Activated CD8-positive, alpha-beta memory T cell treated with anti-CD3 and anti-CD28 coated beads for 36 hours (primary cell): Measurements from ENCODE around the gene RABL3. TPM values are rescaled to one million over a fixed set of nuclear protein-coding genes. Genes with fewer than 3 reads are reported as not detected.
"Not testable (repeated sequence)": the region's sequence is repeated elsewhere in the genome, so short reads cannot be mapped to it uniquely, and the experiment has no call there.

ENCODE experiments used
- CTCF ChIA-PET: fragments of 350-600 bp; sonication (Branson Sonifier 250); formaldehyde crosslinking; loops from one replicate; lab custom pipeline; 2021; ENCODE audit warnings: antibody characterized with exemption; lab: Charles Lee
- POLR2A ChIA-PET: fragments of 350-600 bp; sonication (Branson Sonifier 250); formaldehyde crosslinking; loops from one replicate; lab custom pipeline; 2021; ENCODE audit warnings: antibody characterized with exemption; lab: Charles Lee
- total RNA-seq, 2 experiments: library from RNA; stranded (reverse); gene quantifications; one replicate each; pipeline ENCODE4 v1.2.3, GENCODE V29; 2021

Gene RABL3
- total RNA-seq, 2 experiments from 2014 or later: 41.4 to 42.4 TPM

DNA sequence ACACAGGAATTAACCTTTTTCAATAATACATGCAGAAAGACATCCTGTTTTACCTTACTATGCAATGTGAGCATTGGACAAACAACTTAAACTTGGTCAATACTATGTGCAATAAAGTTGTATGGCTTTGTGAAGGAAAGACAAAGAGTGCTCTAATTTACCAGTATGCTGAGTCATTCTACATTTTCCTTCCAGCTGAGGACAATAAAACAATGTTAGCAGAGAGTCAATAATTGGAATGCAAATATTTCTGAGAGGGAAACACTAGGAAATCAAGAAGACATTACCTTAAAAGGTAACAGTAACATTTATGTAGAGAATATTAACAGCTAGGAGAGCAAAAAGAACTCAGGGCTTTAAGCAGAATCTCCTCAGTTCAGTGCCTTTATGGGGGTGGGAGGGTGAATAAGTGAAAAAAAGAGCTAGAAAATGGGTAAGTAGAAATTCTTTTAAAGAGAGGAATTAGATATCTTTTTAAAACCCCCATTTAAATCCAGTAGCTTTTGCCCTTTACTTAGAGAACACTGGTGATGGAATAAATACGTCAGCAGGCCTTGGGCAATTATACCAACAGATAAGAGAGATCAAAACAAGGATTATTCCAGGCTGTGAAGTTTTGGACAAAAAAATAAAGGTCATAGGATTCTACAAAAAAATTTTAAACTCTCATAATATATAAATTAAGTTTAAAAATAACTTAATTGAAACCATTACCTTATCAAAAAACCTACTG is 48.7 kb downstream of the RABL3 start:
- CTCF ChIA-PET: no interaction called here
- POLR2A ChIA-PET: no interaction called here

GRCh38 chr3:120689395-120689794 is 52.9 kb downstream of the RABL3 start:
- ChIA-PET POLR2A (no interaction called here), CTCF (no interaction called here)

DNA sequence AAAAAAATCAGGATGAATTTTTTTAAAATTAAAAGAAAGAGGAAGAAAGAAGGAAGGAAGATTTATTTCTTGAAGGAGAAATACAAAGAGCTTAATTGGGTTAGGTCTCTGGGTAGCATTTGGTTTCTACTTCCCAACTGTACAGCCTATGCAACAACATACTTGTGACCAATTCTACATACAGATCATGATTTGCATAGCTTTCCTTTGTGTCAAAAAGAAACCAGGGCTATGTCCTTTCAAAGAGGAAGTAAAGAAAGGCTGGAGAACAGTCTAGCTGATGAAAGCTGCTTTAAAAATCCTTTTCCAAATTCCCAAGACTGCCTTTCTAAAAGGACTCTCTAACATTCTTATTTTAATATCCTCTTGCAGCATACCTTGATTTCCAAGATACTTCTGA is 54.2 kb downstream of the RABL3 start:
- ChIA-PET CTCF (no interaction called here), POLR2A (interaction anchor here (0.5 kb wide), 1 partner anchor 26 kb away, joined by 4 read pairs; no protein-coding TSS in a partner anchor)

- ChIA-PET POLR2A (no interaction called here), CTCF (interaction anchor here (0.6 kb wide), 1 partner anchor 118 kb away, joined by 3 read pairs; no protein-coding TSS in a partner anchor)
Observed at GRCh38 chr3:120685411-120685810, 56.9 kb downstream of the RABL3 start.

DNA sequence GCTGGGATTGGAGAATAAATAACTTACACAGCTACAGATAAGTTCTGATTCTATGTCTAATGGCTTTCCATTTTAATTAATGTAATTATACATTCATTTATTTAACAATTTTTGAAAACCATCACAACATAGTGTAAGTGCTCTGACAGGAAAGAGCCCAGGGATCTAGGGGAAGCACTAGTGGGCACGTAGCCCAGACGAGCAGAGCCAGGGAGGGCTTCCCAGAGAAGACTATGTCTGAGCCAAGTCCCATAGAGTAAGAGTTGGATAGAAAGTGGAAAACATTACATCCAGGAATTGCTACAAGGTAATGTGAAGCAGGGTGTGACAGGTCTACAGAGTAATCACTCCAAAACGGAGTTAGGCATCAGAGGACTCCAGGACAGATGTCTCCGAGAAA is 57.4 kb downstream of the RABL3 start:
- POLR2A ChIA-PET: no interaction called here
- CTCF ChIA-PET: interaction anchor here (0.6 kb wide), 1 partner anchor 119 kb away, joined by 3 read pairs; no protein-coding TSS in a partner anchor

DNA sequence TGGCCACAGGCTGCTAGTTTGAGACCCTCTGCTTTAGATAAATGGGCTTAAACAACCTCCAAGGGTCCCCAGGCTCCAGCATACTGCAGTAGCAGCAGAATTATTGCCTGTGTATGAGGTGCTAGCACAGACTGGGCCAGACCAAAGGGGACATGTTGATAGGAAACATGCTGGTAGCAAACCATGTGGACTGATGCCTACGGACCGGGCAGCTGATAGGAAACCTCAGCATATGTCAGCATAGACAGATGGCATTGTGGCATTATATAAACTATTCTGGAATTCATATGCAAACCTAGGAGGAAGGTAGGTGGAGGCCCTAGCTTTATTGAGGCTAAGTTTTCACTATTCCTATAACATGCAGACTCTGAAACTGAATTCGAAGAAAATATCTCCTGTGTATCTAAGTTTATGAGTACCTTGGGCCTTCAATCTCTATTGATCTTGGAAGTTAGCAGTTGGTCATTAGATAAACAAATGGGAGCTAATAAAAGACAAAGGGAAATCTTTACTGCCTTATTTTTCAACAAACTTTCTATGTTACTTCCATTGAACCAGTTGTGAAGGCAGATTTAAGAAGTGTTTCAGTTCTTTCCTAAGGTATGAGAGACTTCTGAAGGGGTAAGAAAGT is 58.5 kb downstream of the RABL3 start:
- POLR2A ChIA-PET: no interaction called here
- CTCF ChIA-PET: no interaction called here

- CTCF ChIA-PET: no interaction called here
Observed at GRCh38 chr3:120683213-120683612, 59.1 kb downstream of the RABL3 start.

DNA sequence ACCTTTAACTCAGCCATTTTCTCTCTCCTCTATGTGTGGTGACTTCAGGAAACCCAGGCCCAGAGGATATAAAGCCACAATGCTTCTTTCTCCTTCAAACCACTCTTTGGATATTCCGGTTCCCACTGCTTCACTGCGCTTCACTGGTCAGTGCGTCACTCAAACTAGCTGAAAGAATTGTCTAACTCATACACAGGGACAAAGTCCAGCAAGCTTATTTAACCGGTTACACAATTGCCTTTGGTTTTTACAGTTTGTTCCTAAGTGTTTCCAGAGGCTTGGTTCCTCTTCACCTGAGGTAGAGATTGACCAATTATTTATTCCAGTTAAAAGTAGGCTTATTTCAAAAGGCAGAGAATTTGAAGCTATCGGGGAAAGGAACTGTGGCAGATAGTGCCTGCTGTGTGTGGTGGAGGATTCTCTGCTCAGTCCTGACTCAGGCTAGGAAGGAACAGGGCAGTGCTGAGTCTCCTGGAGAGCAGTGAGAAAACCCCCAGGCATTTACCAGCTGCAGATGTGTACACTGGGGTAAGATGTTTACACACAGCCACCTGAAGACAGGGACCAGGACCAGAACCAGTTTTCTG is 60.1 kb downstream of the RABL3 start, which contains the start of gene HGD:
Gene HGD (minus strand): TSS at position 145 of the 587 bp plus-strand sequence. CDS start 128 bp downstream, at position 17.
- ChIA-PET POLR2A (no interaction called here), CTCF (no interaction called here)

More at GRCh38 chr3:120683213-120683612, 59.1 kb downstream of the RABL3 start:
- POLR2A ChIA-PET: no interaction called here

- ChIA-PET POLR2A (no interaction called here), CTCF (no interaction called here)
Observed at GRCh38 chr3:120681506-120682038, 60.7 kb downstream of the RABL3 start.

DNA sequence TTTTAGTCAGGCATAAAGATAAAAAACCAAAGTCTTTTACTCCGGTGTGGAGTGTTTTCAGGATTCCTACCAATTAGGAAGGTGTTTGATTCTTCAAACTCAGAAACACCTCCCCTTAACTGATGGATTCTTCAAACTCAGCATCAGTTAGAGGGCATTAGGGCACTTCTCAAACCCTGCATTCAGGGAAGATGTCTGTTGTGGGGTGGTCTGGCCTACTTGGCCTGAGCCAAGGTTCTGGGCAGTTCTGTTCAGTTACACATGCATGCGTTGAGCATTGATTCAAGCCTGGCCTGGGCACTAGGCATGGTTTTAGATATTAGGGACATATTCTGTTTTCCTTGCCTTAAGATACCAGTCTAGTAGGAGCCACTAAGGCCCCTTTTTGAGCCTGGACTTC is 61.3 kb downstream of the RABL3 start:
- CTCF ChIA-PET: no interaction called here
- POLR2A ChIA-PET: no interaction called here

DNA sequence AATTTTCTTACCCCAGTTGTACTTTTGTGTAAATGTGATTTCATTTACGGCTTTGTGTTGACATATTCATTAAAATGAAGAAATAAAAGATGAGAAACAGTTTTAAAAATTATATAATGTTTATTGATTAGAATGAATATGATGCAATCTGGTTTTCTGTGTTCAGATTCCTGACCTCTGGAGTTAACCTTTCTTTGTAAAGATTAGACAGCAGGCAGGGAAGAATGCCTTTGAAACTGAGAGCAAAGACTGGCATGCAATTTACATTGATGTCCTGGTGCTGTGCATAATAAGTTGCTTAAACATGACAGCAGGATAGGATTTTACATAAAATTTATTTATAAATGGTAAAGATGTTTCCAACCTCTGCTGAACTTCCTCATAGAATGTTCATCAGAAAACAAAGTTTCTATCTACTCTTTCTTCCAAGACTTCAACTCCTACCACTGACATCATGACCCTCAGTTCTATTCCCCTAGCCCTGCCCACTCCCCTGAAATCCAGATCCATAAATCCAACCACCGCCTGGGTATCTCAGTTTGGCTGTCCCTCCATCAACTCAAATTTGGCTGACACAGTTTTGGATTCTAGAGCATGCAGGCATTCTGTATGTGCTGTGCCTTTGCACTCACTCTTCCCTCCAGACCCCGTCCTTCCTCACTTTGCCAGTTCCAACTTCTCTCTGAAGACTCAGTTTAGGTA is 62.0 kb downstream of the RABL3 start:
- ChIA-PET CTCF (no interaction called here), POLR2A (no interaction called here)

DNA sequence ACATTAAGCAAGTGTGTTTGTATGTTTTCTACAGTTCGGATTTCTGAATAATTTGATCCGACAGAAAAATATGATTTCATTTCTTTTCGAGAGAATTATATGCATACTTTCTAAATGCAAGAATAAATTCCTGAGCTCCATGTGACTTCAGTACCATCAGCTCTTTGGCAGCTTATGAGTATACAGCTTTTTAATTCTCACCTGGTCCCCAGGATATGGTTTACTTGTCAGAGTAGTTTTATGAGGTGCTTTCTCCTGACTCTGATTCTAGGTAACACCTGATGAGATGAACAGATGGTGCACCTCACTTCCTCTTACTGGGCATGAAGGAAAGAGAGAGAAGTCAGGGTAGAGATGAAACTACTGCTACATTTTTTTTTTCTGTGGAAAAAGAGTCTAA is 63.3 kb downstream of the RABL3 start:
- CTCF ChIA-PET: no interaction called here
- POLR2A ChIA-PET: no interaction called here

- CTCF ChIA-PET: no interaction called here
- POLR2A ChIA-PET: no interaction called here
Observed at GRCh38 chr3:120678331-120678947, 63.9 kb downstream of the RABL3 start.

GRCh38 chr3:120677193-120677592 is 65.1 kb downstream of the RABL3 start:
- POLR2A ChIA-PET, CTCF ChIA-PET: not testable (repeated sequence)

DNA sequence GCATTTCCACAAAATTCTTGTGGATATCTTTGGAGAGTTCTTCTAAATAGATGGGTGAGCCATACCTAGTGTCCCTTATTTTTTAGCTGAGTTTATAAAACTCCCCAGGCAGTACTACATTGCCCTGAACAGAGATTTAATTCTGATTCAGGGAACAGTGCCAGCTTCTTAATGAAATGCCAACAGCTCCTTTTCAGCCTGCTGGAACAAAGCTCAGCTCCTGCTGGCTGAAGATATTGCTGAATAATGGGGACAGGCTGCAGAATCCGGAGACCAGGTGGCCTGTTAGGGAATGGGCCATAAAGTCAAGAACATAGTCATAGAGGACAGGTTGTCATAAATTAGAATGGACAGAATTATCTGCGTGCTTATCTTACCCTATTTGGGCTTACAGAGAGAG is 69.2 kb downstream of the RABL3 start:
- CTCF ChIA-PET: no interaction called here
- POLR2A ChIA-PET: no interaction called here

DNA sequence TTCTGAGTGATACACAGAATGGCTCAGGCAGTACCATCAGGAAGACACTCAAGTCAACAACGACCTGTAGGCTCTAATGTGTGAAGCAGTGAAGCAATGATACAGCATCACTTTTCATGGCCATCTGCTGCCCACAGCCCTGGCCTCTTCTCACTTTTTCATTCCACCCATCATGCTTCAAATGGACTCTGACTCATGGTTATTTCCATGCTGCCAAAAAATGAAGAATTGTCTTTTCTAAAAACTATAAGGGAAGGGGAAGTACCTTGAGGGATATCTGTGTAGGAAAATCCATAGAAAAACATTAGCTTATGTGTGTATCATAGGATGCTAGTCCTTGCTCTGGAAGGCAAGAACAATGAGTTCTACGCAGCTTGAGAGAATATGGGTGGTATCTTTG is 71.7 kb downstream of the RABL3 start:
- POLR2A ChIA-PET: no interaction called here
- CTCF ChIA-PET: no interaction called here

- ChIA-PET POLR2A (no interaction called here), CTCF (no interaction called here)
Observed at GRCh38 chr3:120664926-120665325, 77.4 kb downstream of the RABL3 start.

GRCh38 chr3:120661945-120662344 is 80.4 kb downstream of the RABL3 start:
- ChIA-PET POLR2A (no interaction called here), CTCF (no interaction called here)
